Thyroid gland (tissue), 4 donors: ENCODE measurements around the gene MTHFD1L.

Experiments used
- CTCF ChIP-seq, 6 experiments: fragments of 200-600 bp in 3 of 6; fragments of 450-650 bp in 3 of 6; sonication (generic) in 3 of 6; IDR thresholded peaks; one replicate each; pipeline ENCODE4 v1.5.1; 2016 to 2019; ENCODE audit warnings: antibody characterized with exemption in 6 of 6, mild to moderate bottlenecking in 2 of 6, inconsistent platforms in 1 of 6, moderate library complexity in 1 of 6
- POLR2A ChIP-seq, 2 donors: fragments of 450-650 bp; IDR thresholded peaks; one replicate each; pipeline ENCODE4 v1.6.1; 2017; ENCODE audit warnings: antibody characterized with exemption in 2 of 2, mild to moderate bottlenecking in 2 of 2, moderate library complexity in 1 of 2

- TF ChIP-seq POLR2A (IDR thresholded peaks at IDR 0.05) = no peak
- no peak for TF ChIP-seq CTCF (IDR thresholded peaks at IDR 0.05)
These were observed 245.0 kb downstream of the MTHFD1L start for GRCh38 chr6:151110576-151110905.
